K562 (cell line): ENCODE data around the gene ATAD3C.

Experiments
- ATF7 ChIP-seq: fragments of 450-650 bp; IDR thresholded peaks from 2 replicates; pipeline ENCODE4 v1.7.1; 2014; ENCODE audit warnings: mild to moderate bottlenecking, moderate library complexity
- CTCF ChIP-seq, 3 experiments: IDR thresholded peaks in 2 of 3; conservative IDR thresholded peaks in 1 of 3; 2 replicates each; pipeline ENCODE4 v1.5.1; 2011 to 2012; ENCODE audit warnings: low read length in 3 of 3, mild to moderate bottlenecking in 3 of 3, control low read depth in 2 of 3, improper control_type of control experiment in 1 of 3, inconsistent platforms in 1 of 3, low read depth in 1 of 3, mixed read lengths in 1 of 3, moderate library complexity in 1 of 3; ENCODE audit not compliant: insufficient read depth in 2 of 3
- MAFK ChIP-seq: IDR thresholded peaks from 2 replicates; pipeline ENCODE4 v1.6.1; 2011; ENCODE audit warnings: low read length, improper control_type of control experiment
- MYC ChIP-seq, 2 experiments: fragments of 250-450 bp in 1 of 2; sonication (Bioruptor Pico) in 1 of 2; IDR thresholded peaks; 2 replicates each; pipeline versions ENCODE4 v1.5.1 to v1.6.1; 2012 to 2021; ENCODE audit warnings: low read depth in 2 of 2, borderline replicate concordance in 1 of 2, improper control_type of control experiment in 1 of 2, low read length in 1 of 2, mild to moderate bottlenecking in 1 of 2, moderate library complexity in 1 of 2
- POLR2A ChIP-seq: fragments of 450-650 bp; conservative IDR thresholded peaks from 2 replicates; pipeline ENCODE4 v1.6.1; 2016
- RNF219 ChIP-seq: fragments of 250-450 bp; sonication (Bioruptor Pico); IDR thresholded peaks from 2 replicates; pipeline ENCODE4 v1.5.0; 2022; ENCODE audit warnings: mild to moderate bottlenecking
- ZKSCAN1 ChIP-seq: fragments of 150-350 bp; IDR thresholded peaks from 2 replicates; pipeline ENCODE4 v1.6.1; 2016; ENCODE audit warnings: low read depth, low read length
- ZNF121 ChIP-seq: sonication (generic); formaldehyde crosslinking; conservative IDR thresholded peaks from 2 replicates; pipeline ENCODE4 v1.8.0; 2022; ENCODE audit warnings: missing genetic modification reagents
- ZNF785 ChIP-seq: fragments of 250-450 bp; sonication (Bioruptor Pico); IDR thresholded peaks from 2 replicates; pipeline ENCODE4 v1.4.0; 2020; ENCODE audit warnings: mild to moderate bottlenecking

GRCh38 chr1:1489231-1489630 lies 39.7 kb downstream of the ATAD3C start:
- TF ChIP-seq CTCF (IDR thresholded peaks at IDR 0.05 in 2 of 3, conservative IDR thresholded peaks at IDR 0.05 in 1 of 3; ENCODE audit: insufficient read depth in 2 of 3, low read depth in 1 of 3, low read length in 3 of 3) (no peak), RNF219 (no peak), MAFK (no peak), ATF7 (no peak), POLR2A (no peak), ZNF785 (CRISPR knock-in tag) (no peak), ZKSCAN1 (no peak), MYC (IDR thresholded peaks at IDR 0.05; ENCODE audit: low read depth, low read length) (no peak), MYC (CRISPR knock-in tag; IDR thresholded peaks at IDR 0.05; ENCODE audit: borderline replicate concordance, low read depth) (no peak), ZNF121 (CRISPR knock-in tag) (no peak)
